Ishikawa (cell line): Measurements from ENCODE around the gene GPR153.

Source experiments
- EP300 ChIP-seq: IDR thresholded peaks from 2 replicates; pipeline ENCODE4 v1.6.1; 2012; ENCODE audit warnings: borderline replicate concordance
- MAX ChIP-seq: IDR thresholded peaks from 2 replicates; pipeline ENCODE4 v1.6.1; 2012
- NFIC ChIP-seq: IDR thresholded peaks from 2 replicates; pipeline ENCODE4 v1.6.1; 2012
- RAD21 ChIP-seq: IDR thresholded peaks from 2 replicates; pipeline ENCODE4 v1.6.1; 2012; ENCODE audit warnings: low read depth
- REST ChIP-seq: IDR thresholded peaks from 2 replicates; pipeline ENCODE4 v1.6.1; 2012; ENCODE audit warnings: low read depth, mild to moderate bottlenecking
- TAF1 ChIP-seq: IDR thresholded peaks from 2 replicates; pipeline ENCODE4 v1.6.1; 2012; ENCODE audit warnings: low read depth, mild to moderate bottlenecking
- YY1 ChIP-seq: IDR thresholded peaks from 2 replicates; pipeline ENCODE4 v1.6.1; 2012; ENCODE audit warnings: low read depth

GRCh38 chr1:6262555-6263420 is 1.9 kb upstream of the GPR153 start:
- TF ChIP-seq MAX (no peak), RAD21 (no peak), REST (no peak), EP300 (no peak), TAF1 (no peak), YY1 (no peak), NFIC (no peak)
